HG03469 (cell line): ENCODE data around the gene MGAT3.

ENCODE experiments used
- ATAC-seq: cut with Tn5 transposase; IDR thresholded peaks from one replicate; pipeline ENCODE4 v1.9.1; 2021; ENCODE audit warnings: mild to moderate bottlenecking, moderate library complexity, moderate number of reproducible peaks; ENCODE audit not compliant: unreplicated experiment

Gene MGAT3

GRCh38 chr22:39427751-39428596 lies 28.8 kb upstream of the MGAT3 start:
- ATAC-seq, result no peak

GRCh38 chr22:39428597-39429071 lies 28.2 kb upstream of the MGAT3 start:
- ATAC-seq, result no peak

GRCh38 chr22:39429186-39429585 lies 27.6 kb upstream of the MGAT3 start:
- ATAC-seq, result no peak

GRCh38 chr22:39429916-39430575 lies 26.8 kb upstream of the MGAT3 start:
- ATAC-seq, result no peak

- ATAC-seq, result no peak
These were observed 26.1 kb upstream of the MGAT3 start for GRCh38 chr22:39430576-39431150.

- ATAC-seq, result no peak
These were observed 25.5 kb upstream of the MGAT3 start for GRCh38 chr22:39431216-39431801.

- ATAC-seq, result no peak
These were observed 25.0 kb upstream of the MGAT3 start for GRCh38 chr22:39431821-39432251.

- ATAC-seq, result no peak
These were observed 24.4 kb upstream of the MGAT3 start for GRCh38 chr22:39432361-39432811.

- no peak for ATAC-seq
These were observed 23.2 kb upstream of the MGAT3 start for GRCh38 chr22:39433476-39434242.

GRCh38 chr22:39434243-39434653 lies 22.6 kb upstream of the MGAT3 start:
- no peak for ATAC-seq

GRCh38 chr22:39434721-39435120 lies 22.1 kb upstream of the MGAT3 start:
- ATAC-seq, result no peak

- no peak for ATAC-seq
These were observed 21.2 kb upstream of the MGAT3 start for GRCh38 chr22:39435616-39436015.

- ATAC-seq, result no peak
These were observed 18.8 kb upstream of the MGAT3 start for GRCh38 chr22:39437791-39438704.

- ATAC-seq, result no peak
These were observed 17.6 kb upstream of the MGAT3 start for GRCh38 chr22:39439170-39439569.

- no peak for ATAC-seq
These were observed 13.4 kb upstream of the MGAT3 start for GRCh38 chr22:39443398-39443797.

GRCh38 chr22:39444247-39444800 lies 12.5 kb upstream of the MGAT3 start:
- ATAC-seq, result no peak

GRCh38 chr22:39444937-39445465 lies 11.8 kb upstream of the MGAT3 start:
- no peak for ATAC-seq

- no peak for ATAC-seq
These were observed 11.1 kb upstream of the MGAT3 start for GRCh38 chr22:39445678-39446077.

- peak; percentile 15 for ATAC-seq
These were observed 10.5 kb upstream of the MGAT3 start for GRCh38 chr22:39446239-39446721.
